Measurements from ENCODE around the gene CA10. TPM values are rescaled to one million over a fixed set of nuclear protein-coding genes. Genes with fewer than 3 reads are reported as not detected.

The CA10 gene
- total and polyA plus RNA-seq, 9 of the 15 experiments (the other 6 are each of a cell fraction or from before 2014, with no cell fraction given): not detected

DNA sequence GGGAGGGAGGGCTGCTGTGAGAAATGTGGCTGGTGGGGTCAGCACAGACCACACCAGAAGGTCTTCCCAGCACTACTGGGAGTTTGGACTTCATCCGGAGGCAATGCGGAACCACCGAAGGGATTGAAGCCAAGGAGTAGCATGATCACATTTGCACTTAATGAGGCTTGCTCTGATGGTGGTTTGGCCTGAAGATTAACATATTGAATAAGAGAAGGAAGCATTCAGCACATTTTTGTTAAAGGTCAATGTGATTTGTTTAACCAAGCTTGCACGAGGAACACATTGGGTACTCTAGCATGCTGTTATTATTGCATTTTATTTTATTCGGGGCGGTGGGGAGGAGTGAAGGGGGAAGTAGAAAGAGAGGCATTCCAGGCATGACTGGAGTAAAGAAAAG, 519.5 kb downstream of the CA10 start:
- Histone ChIP-seq H3K9me1 (ENCODE audit: control insufficient read depth, insufficient read depth, low read length) (no peaks in the 10 kb centered on the region), H3K4me2 (ENCODE audit: insufficient read depth, low read length) (no peak overlapping the region), H3K79me2 (ENCODE audit: control insufficient read depth, insufficient read depth, low read length) (no peaks in the 10 kb centered on the region), H3K4me3 (no peak overlapping the region), H4K20me1 (replicated peaks; ENCODE audit: control insufficient read depth, insufficient read depth, low read length) (no peaks in the 10 kb centered on the region), H3K36me3 (ENCODE audit: control insufficient read depth, insufficient read depth, low read length) (no peaks in the 10 kb centered on the region), H3K27ac (ENCODE audit: extremely low read depth, low read depth, low read length) (no peak overlapping the region), H3K9me3 (replicated peaks; ENCODE audit: control insufficient read depth, insufficient read depth, low read depth, low read length) (no peaks in the 10 kb centered on the region), H3K27me3 (ENCODE audit: control insufficient read depth in 2 of 2, insufficient read depth in 2 of 2, low read length in 2 of 2) (no peaks in the 10 kb centered on the region), H3K9ac (ENCODE audit: insufficient read depth in 1 of 2, low read depth in 2 of 2, low read length in 2 of 2) (no peak overlapping the region), H3K4me1 (replicated peaks in 1 of 2; ENCODE audit: control insufficient read depth in 2 of 2, insufficient read depth in 2 of 2, low read length in 2 of 2) (no peaks in the 10 kb centered on the region), H2AFZ (ENCODE audit: low read depth, low read length) (no peak overlapping the region)
- ATAC-seq: no peak
- in situ Hi-C loops (cut with MboI) (no loop called here), intact Hi-C loops (cut with micrococcal nuclease) (no loop called here)
- FAIRE-seq: no peak
- BruUV-seq (replicated peaks): no TSS peak
- WGBS (ENCODE audit: insufficient coverage, low coverage, missing lambda C conversion rate): 25% methylated on average over 6 of the region's 6 CpGs
- ChIA-PET POLR2A (no interaction called here), CTCF (ENCODE audit: low intra/inter-chr PET ratio) (no interaction called here)
- no peak for TF ChIP-seq NFRKB (IDR thresholded peaks at IDR 0.05; ENCODE audit: low read depth)
- TF ChIP-seq EWSR1 (IDR thresholded peaks at IDR 0.05; ENCODE audit: borderline replicate concordance, low read depth, partially characterized antibody): no peak
- TF ChIP-seq SMAD1 (IDR thresholded peaks at IDR 0.05; ENCODE audit: low read depth, low read length, partially characterized antibody): no peak
- TF ChIP-seq CHD4 (IDR thresholded peaks at IDR 0.05; ENCODE audit: insufficient read depth, insufficient replicate concordance, low read depth, low read length, poor library complexity, severe bottlenecking): no peak
- no peak for DNase-seq (ENCODE audit: extremely low read depth in 1 of 4, low spot score in 3 of 4)

- ChIA-PET POLR2A (no interaction called here), CTCF (ENCODE audit: low intra/inter-chr PET ratio) (no interaction called here)
- Histone ChIP-seq H3K4me1 (replicated peaks in 1 of 2; ENCODE audit: control insufficient read depth in 2 of 2, insufficient read depth in 2 of 2, low read length in 2 of 2) (no peaks in the 10 kb centered on the region), H3K4me2 (ENCODE audit: insufficient read depth, low read length) (no peak overlapping the region), H3K79me2 (ENCODE audit: control insufficient read depth, insufficient read depth, low read length) (no peaks in the 10 kb centered on the region), H3K9me1 (ENCODE audit: control insufficient read depth, insufficient read depth, low read length) (no peaks in the 10 kb centered on the region), H3K27ac (ENCODE audit: extremely low read depth, low read depth, low read length) (no peak overlapping the region), H3K4me3 (no peak overlapping the region), H4K20me1 (replicated peaks; ENCODE audit: control insufficient read depth, insufficient read depth, low read length) (no peaks in the 10 kb centered on the region), H3K9ac (ENCODE audit: insufficient read depth in 1 of 2, low read depth in 2 of 2, low read length in 2 of 2) (no peak overlapping the region), H2AFZ (ENCODE audit: low read depth, low read length) (no peak overlapping the region), H3K27me3 (ENCODE audit: control insufficient read depth in 2 of 2, insufficient read depth in 2 of 2, low read length in 2 of 2) (no peaks in the 10 kb centered on the region), H3K36me3 (ENCODE audit: control insufficient read depth, insufficient read depth, low read length) (no peaks in the 10 kb centered on the region), H3K9me3 (replicated peaks; ENCODE audit: control insufficient read depth, insufficient read depth, low read depth, low read length) (no peaks in the 10 kb centered on the region)
- no peak for FAIRE-seq
- in situ Hi-C loops (cut with MboI): no loop called here
- 0% methylated on average over 5 of the region's 5 CpGs for WGBS (ENCODE audit: insufficient coverage, low coverage, missing lambda C conversion rate)
- intact Hi-C loops (cut with micrococcal nuclease): no loop called here
- TF ChIP-seq, protein P1, sequence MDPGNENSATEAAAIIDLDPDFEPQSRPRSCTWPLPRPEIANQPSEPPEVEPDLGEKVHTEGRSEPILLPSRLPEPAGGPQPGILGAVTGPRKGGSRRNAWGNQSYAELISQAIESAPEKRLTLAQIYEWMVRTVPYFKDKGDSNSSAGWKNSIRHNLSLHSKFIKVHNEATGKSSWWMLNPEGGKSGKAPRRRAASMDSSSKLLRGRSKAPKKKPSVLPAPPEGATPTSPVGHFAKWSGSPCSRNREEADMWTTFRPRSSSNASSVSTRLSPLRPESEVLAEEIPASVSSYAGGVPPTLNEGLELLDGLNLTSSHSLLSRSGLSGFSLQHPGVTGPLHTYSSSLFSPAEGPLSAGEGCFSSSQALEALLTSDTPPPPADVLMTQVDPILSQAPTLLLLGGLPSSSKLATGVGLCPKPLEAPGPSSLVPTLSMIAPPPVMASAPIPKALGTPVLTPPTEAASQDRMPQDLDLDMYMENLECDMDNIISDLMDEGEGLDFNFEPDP (CRISPR knock-in tag; IDR thresholded peaks at IDR 0.05): no peak
- TF ChIP-seq TEAD2 (tag; IDR thresholded peaks at IDR 0.05) (peak; percentile 87), TEAD1 (CRISPR knock-in tag; IDR thresholded peaks at IDR 0.05) (peak in 1 of 2 experiments; percentile 65; a peak in 1 of 4 replicates), RBM22 (IDR thresholded peaks at IDR 0.05; ENCODE audit: low read depth, low read length, poor library complexity, severe bottlenecking) (no peak)
- no peak for ATAC-seq
- no peak for DNase-seq (ENCODE audit: extremely low read depth in 1 of 4, low spot score in 3 of 4)
- no TSS peak for BruUV-seq (replicated peaks)
These were observed 522.2 kb downstream of the CA10 start for GRCh38 chr17:51636291-51636690.

Measured in K562 (cell line).